Neuronal stem cell (in vitro differentiated cells): ENCODE measurements around the gene GLRA1.
"Not testable (repeated sequence)": the region's sequence is repeated elsewhere in the genome, so short reads cannot be mapped to it uniquely, and the experiment has no call there.

Experiments used
- DNase-seq: peaks from one replicate; pipeline ENCODE4 v3.0.0-alpha.2; 2013; ENCODE audit warnings: low spot score
- H2AFZ ChIP-seq: one replicate; pipeline ENCODE4 v1.6.1; 2013; ENCODE audit warnings: mild to moderate bottlenecking, low read length, inconsistent platforms
- H2AK5ac ChIP-seq: 2 replicates; pipeline ENCODE4 v1.6.1; 2013; ENCODE audit warnings: low read depth, mild to moderate bottlenecking, inconsistent platforms, low read length, moderate library complexity, mixed read lengths
- H2BK120ac ChIP-seq: 2 replicates; pipeline ENCODE4 v1.6.1; 2013; ENCODE audit warnings: low read depth, mild to moderate bottlenecking, inconsistent platforms, low read length, moderate library complexity, mixed read lengths
- H2BK12ac ChIP-seq: one replicate; pipeline ENCODE4 v1.6.1; 2013; ENCODE audit warnings: low read length, inconsistent platforms
- H2BK15ac ChIP-seq: 2 replicates; pipeline ENCODE4 v1.6.1; 2013; ENCODE audit warnings: mild to moderate bottlenecking, low read length, inconsistent platforms, mixed read lengths
- H2BK5ac ChIP-seq: one replicate; pipeline ENCODE4 v1.6.1; 2013; ENCODE audit warnings: inconsistent platforms, mild to moderate bottlenecking, low read length, moderate library complexity
- H3K14ac ChIP-seq: one replicate; pipeline ENCODE4 v1.6.1; 2013; ENCODE audit warnings: low read length, inconsistent platforms
- H3K18ac ChIP-seq: 2 replicates; pipeline ENCODE4 v1.6.1; 2013; ENCODE audit warnings: low read length, inconsistent platforms
- H3K23ac ChIP-seq: 2 replicates; pipeline ENCODE4 v1.6.1; 2013; ENCODE audit warnings: low read depth, mild to moderate bottlenecking, mixed read lengths, low read length, inconsistent platforms; ENCODE audit not compliant: poor library complexity
- H3K27ac ChIP-seq: replicated peaks from 3 replicates; pipeline ENCODE4 v1.5.1; 2013; ENCODE audit warnings: low read length, inconsistent platforms
- H3K27me3 ChIP-seq, 3 experiments: 2 replicates each; pipeline ENCODE4 v1.6.1; 2013; ENCODE audit warnings: low read length in 3 of 3, mild to moderate bottlenecking in 2 of 3, inconsistent platforms in 1 of 3, low read depth in 1 of 3, mixed read lengths in 1 of 3, moderate library complexity in 1 of 3; ENCODE audit not compliant: control insufficient read depth in 3 of 3, insufficient read depth in 3 of 3
- H3K36me3 ChIP-seq, 2 donors: replicated peaks in 1 of 2; 2 replicates each; pipeline ENCODE4 v1.6.1; 2013; ENCODE audit warnings: low read length in 2 of 2; ENCODE audit not compliant: control insufficient read depth in 2 of 2, insufficient read depth in 2 of 2
- H3K4ac ChIP-seq: 2 replicates; pipeline ENCODE4 v1.6.1; 2013; ENCODE audit warnings: inconsistent platforms, mild to moderate bottlenecking, low read length, moderate library complexity
- H3K4me1 ChIP-seq, 2 donors: 1 replicate in 1 of 2; 2 replicates in 1 of 2; pipeline ENCODE4 v1.6.1; 2013; ENCODE audit warnings: low read length in 2 of 2, low read depth in 1 of 2; ENCODE audit not compliant: control insufficient read depth in 2 of 2, insufficient read depth in 1 of 2
- H3K4me2 ChIP-seq: one replicate; pipeline ENCODE4 v1.6.1; 2013; ENCODE audit warnings: mild to moderate bottlenecking, low read length, inconsistent platforms; ENCODE audit not compliant: insufficient read depth, poor library complexity, severe bottlenecking
- H3K4me3 ChIP-seq, 2 donors: 2 replicates each; pipeline ENCODE4 v1.5.1; 2013; ENCODE audit warnings: low read length in 2 of 2, mild to moderate bottlenecking in 2 of 2, inconsistent platforms in 1 of 2, moderate library complexity in 1 of 2
- H3K79me1 ChIP-seq: one replicate; pipeline ENCODE4 v1.6.1; 2013; ENCODE audit warnings: low read depth, mild to moderate bottlenecking, inconsistent platforms, low read length, moderate library complexity
- H3K9ac ChIP-seq: one replicate; pipeline ENCODE4 v1.6.1; 2013; ENCODE audit warnings: mild to moderate bottlenecking, low read depth, low read length, inconsistent platforms; ENCODE audit not compliant: poor library complexity
- H3K9me3 ChIP-seq, 2 donors: replicated peaks in 1 of 2; 2 replicates each; pipeline versions ENCODE3 to v1.6.1; 2013; ENCODE audit warnings: low read length in 2 of 2, mild to moderate bottlenecking in 2 of 2, inconsistent platforms in 1 of 2, low read depth in 1 of 2, mixed read lengths in 1 of 2, moderate library complexity in 1 of 2; ENCODE audit not compliant: control insufficient read depth in 2 of 2, insufficient read depth in 1 of 2
- H4K8ac ChIP-seq: one replicate; pipeline ENCODE4 v1.6.1; 2013; ENCODE audit warnings: low read depth, mild to moderate bottlenecking, inconsistent platforms, low read length, moderate library complexity
- H4K91ac ChIP-seq: one replicate; pipeline ENCODE4 v1.6.1; 2013; ENCODE audit warnings: low read length, low read depth, mild to moderate bottlenecking, inconsistent platforms; ENCODE audit not compliant: poor library complexity
- WGBS, 2 donors: extraction: QIAGEN DNeasy Blood & Tissue Kit; methylation state at CpG; one replicate each; pipeline ENCODE4 v1.1.7; 2013; ENCODE audit warnings: missing lambda C conversion rate in 2 of 2, mixed read lengths in 1 of 2; ENCODE audit not compliant: insufficient read length in 2 of 2, insufficient replicate concordance in 1 of 2; ENCODE audit errors: extremely low coverage in 2 of 2; 5-methylcytosine and 5-hydroxymethylcytosine counted together

Gene GLRA1

GRCh38 chr5:151783664-151784063 lies 141.0 kb downstream of the GLRA1 start:
- H4K91ac ChIP-seq, H2BK12ac ChIP-seq, H2AK5ac ChIP-seq, H4K8ac ChIP-seq, H2AFZ ChIP-seq, H3K4me2 ChIP-seq, H2BK15ac ChIP-seq, H3K27me3 ChIP-seq, H3K4me1 ChIP-seq, H3K9me3 ChIP-seq, DNase-seq, H3K27ac ChIP-seq, H3K23ac ChIP-seq, H2BK5ac ChIP-seq, H3K4me3 ChIP-seq, H3K14ac ChIP-seq, H2BK120ac ChIP-seq, H3K9ac ChIP-seq, H3K4ac ChIP-seq, H3K79me1 ChIP-seq, H3K18ac ChIP-seq: not testable (repeated sequence)
- no CpG with 5 or more reads among the region's 16 CpGs for WGBS, 2 donors
- H3K36me3 ChIP-seq, result peaks cover 6 to 71% of the 10 kb centered on the region in 2 donors

GRCh38 chr5:151781201-151781600 lies 143.4 kb downstream of the GLRA1 start:
- H3K36me3 ChIP-seq, result peaks cover 2 to 71% of the 10 kb centered on the region in 2 donors
- H3K23ac ChIP-seq, result no peak overlapping the region
- no peak overlapping the region for H3K4me3 ChIP-seq
- no peak overlapping the region for H3K9ac ChIP-seq
- H4K8ac ChIP-seq, result no peak overlapping the region
- no peak overlapping the region for H2BK15ac ChIP-seq
- no peak overlapping the region for H3K14ac ChIP-seq
- no peak for DNase-seq
- no peaks in the 10 kb centered on the region for H3K4me1 ChIP-seq
- H3K9me3 ChIP-seq, result peaks cover 0 to 8% of the 10 kb centered on the region in 2 donors
- H3K27me3 ChIP-seq, result no peaks in the 10 kb centered on the region
- no peak overlapping the region for H2BK12ac ChIP-seq
- H2BK120ac ChIP-seq, result no peak overlapping the region
- H2BK5ac ChIP-seq, result no peak overlapping the region
- no peak overlapping the region for H2AK5ac ChIP-seq
- no peak overlapping the region for H3K4me2 ChIP-seq
- peaks cover 3% of the 10 kb centered on the region for H3K79me1 ChIP-seq
- no CpG with 5 or more reads among the region's 1 CpG for WGBS, 2 donors
- no peak overlapping the region for H4K91ac ChIP-seq
- H3K4ac ChIP-seq, result no peak overlapping the region
- no peak overlapping the region for H3K18ac ChIP-seq
- H3K27ac ChIP-seq, result no peak overlapping the region
- H2AFZ ChIP-seq, result no peak overlapping the region

- H4K8ac ChIP-seq, result no peak overlapping the region
- no peak overlapping the region for H4K91ac ChIP-seq
- no peak overlapping the region for H3K23ac ChIP-seq
- H3K9ac ChIP-seq, result peak overlapping the region; percentile 37
- no peak overlapping the region for H3K14ac ChIP-seq
- no peaks in the 10 kb centered on the region for H3K27me3 ChIP-seq
- peaks cover 2 to 74% of the 10 kb centered on the region in 2 donors for H3K36me3 ChIP-seq
- H3K18ac ChIP-seq, result no peak overlapping the region
- H2BK15ac ChIP-seq, result no peak overlapping the region
- peaks cover 0 to 2% of the 10 kb centered on the region in 2 donors for H3K4me1 ChIP-seq
- no CpG with 5 or more reads among the region's 11 CpGs for WGBS, 2 donors
- no peak overlapping the region for H3K4ac ChIP-seq
- peaks cover 0 to 8% of the 10 kb centered on the region in 2 donors for H3K9me3 ChIP-seq
- no peak overlapping the region for H2BK120ac ChIP-seq
- H2BK12ac ChIP-seq, result no peak overlapping the region
- no peak overlapping the region for H2AFZ ChIP-seq
- no peak overlapping the region for H3K4me3 ChIP-seq
- no peak overlapping the region for H3K4me2 ChIP-seq
- DNase-seq, result no peak
- no peak overlapping the region for H2BK5ac ChIP-seq
- H3K79me1 ChIP-seq, result peaks cover 3% of the 10 kb centered on the region
- no peak overlapping the region for H3K27ac ChIP-seq
- H2AK5ac ChIP-seq, result no peak overlapping the region
Measured at GRCh38 chr5:151780348-151780747, 144.3 kb downstream of the GLRA1 start.

- peaks cover 0 to 8% of the 10 kb centered on the region in 2 donors for H3K9me3 ChIP-seq
Measured at GRCh38 chr5:151779531-151780125, 145.0 kb downstream of the GLRA1 start.

More at GRCh38 chr5:151779531-151780125, 145.0 kb downstream of the GLRA1 start:
- Histone ChIP-seq H2BK5ac (no peak overlapping the region), H3K27me3 (no peaks in the 10 kb centered on the region), H2AFZ (no peak overlapping the region), H3K4ac (no peak overlapping the region), H3K4me1 (peaks cover 0 to 3% of the 10 kb centered on the region in 2 donors), H2BK120ac (no peak overlapping the region), H3K4me2 (no peak overlapping the region), H4K8ac (no peak overlapping the region), H2BK12ac (no peak overlapping the region), H2BK15ac (no peak overlapping the region), H3K18ac (no peak overlapping the region), H3K23ac (no peak overlapping the region), H3K79me1 (peaks cover 3% of the 10 kb centered on the region), H3K27ac (no peak overlapping the region), H3K14ac (no peak overlapping the region), H2AK5ac (no peak overlapping the region), H4K91ac (no peak overlapping the region), H3K9ac (no peak overlapping the region), H3K36me3 (peaks cover 2 to 74% of the 10 kb centered on the region in 2 donors), H3K4me3 (no peak overlapping the region)
- WGBS, 2 donors, result no CpG with 5 or more reads among the region's 3 CpGs
- no peak for DNase-seq
